GM19240 (cell line): ENCODE measurements around the gene SNAPC1.
"Not testable (repeated sequence)": the region's sequence is repeated elsewhere in the genome, so short reads cannot be mapped to it uniquely, and the experiment has no call there.

Experiments used
- DNase-seq: peaks from one replicate; pipeline ENCODE4 v3.0.0; 2011; ENCODE audit warnings: low spot score; ENCODE audit not compliant: insufficient read length

Gene SNAPC1

GRCh38 chr14:61749867-61750266 lies 12.4 kb upstream of the SNAPC1 start:
- DNase-seq: no peak

- peak; percentile 67 for DNase-seq
Measured at GRCh38 chr14:61750708-61751474, 11.3 kb upstream of the SNAPC1 start.

GRCh38 chr14:61751475-61751989 lies 10.7 kb upstream of the SNAPC1 start:
- DNase-seq: no peak

- DNase-seq: no peak
Measured at GRCh38 chr14:61752626-61753025, 9.6 kb upstream of the SNAPC1 start.

GRCh38 chr14:61753631-61754030 lies 8.6 kb upstream of the SNAPC1 start:
- DNase-seq: no peak

- no peak for DNase-seq
Measured at GRCh38 chr14:61754627-61755381, 7.4 kb upstream of the SNAPC1 start.

GRCh38 chr14:61755382-61755742 lies 6.9 kb upstream of the SNAPC1 start:
- not testable (repeated sequence) for DNase-seq

GRCh38 chr14:61756135-61756534 lies 6.1 kb upstream of the SNAPC1 start:
- no peak for DNase-seq

GRCh38 chr14:61759878-61760277 lies 2.3 kb upstream of the SNAPC1 start:
- DNase-seq: no peak

- no peak for DNase-seq
Measured at GRCh38 chr14:61761557-61761956, 663 bp upstream of the SNAPC1 start.

- DNase-seq: no peak
Measured at GRCh38 chr14:61764342-61765122, 2.3 kb downstream of the SNAPC1 start.

- no peak for DNase-seq
Measured at GRCh38 chr14:61765225-61765943, 3.2 kb downstream of the SNAPC1 start.

GRCh38 chr14:61766151-61766550 lies 3.9 kb downstream of the SNAPC1 start:
- no peak for DNase-seq

GRCh38 chr14:61768240-61768639 lies 6.0 kb downstream of the SNAPC1 start:
- DNase-seq: no peak

GRCh38 chr14:61769893-61770292 lies 7.7 kb downstream of the SNAPC1 start:
- DNase-seq: no peak

GRCh38 chr14:61774861-61775260 lies 12.6 kb downstream of the SNAPC1 start:
- DNase-seq: no peak

- no peak for DNase-seq
Measured at GRCh38 chr14:61780125-61780524, 17.9 kb downstream of the SNAPC1 start.

GRCh38 chr14:61797309-61797708 lies 35.1 kb downstream of the SNAPC1 start:
- no peak for DNase-seq

GRCh38 chr14:61802010-61802568 lies 39.9 kb downstream of the SNAPC1 start:
- DNase-seq: no peak

GRCh38 chr14:61803755-61804154 lies 41.5 kb downstream of the SNAPC1 start:
- DNase-seq: no peak

GRCh38 chr14:61805451-61805850 lies 43.2 kb downstream of the SNAPC1 start:
- DNase-seq: no peak
